SK-N-MC (cell line): ENCODE measurements around the gene SETD1A.

Source experiments
- EZH2 ChIP-seq: fragments of 200-600 bp; sonication (generic); IDR thresholded peaks from one replicate; pipeline ENCODE4 v1.6.1; 2017; ENCODE audit warnings: antibody characterized with exemption
- FOXP2 ChIP-seq: optimal IDR thresholded peaks from 2 replicates; pipeline ENCODE3; 2011; ENCODE audit warnings: mild to moderate bottlenecking, moderate library complexity; ENCODE audit not compliant: insufficient read depth; ENCODE audit errors: extremely low read length, control extremely low read depth
- POLR2AphosphoS5 ChIP-seq: IDR thresholded peaks from 2 replicates; pipeline ENCODE4 v1.6.1; 2012; ENCODE audit warnings: mild to moderate bottlenecking, low read depth, low read length, borderline replicate concordance

DNA sequence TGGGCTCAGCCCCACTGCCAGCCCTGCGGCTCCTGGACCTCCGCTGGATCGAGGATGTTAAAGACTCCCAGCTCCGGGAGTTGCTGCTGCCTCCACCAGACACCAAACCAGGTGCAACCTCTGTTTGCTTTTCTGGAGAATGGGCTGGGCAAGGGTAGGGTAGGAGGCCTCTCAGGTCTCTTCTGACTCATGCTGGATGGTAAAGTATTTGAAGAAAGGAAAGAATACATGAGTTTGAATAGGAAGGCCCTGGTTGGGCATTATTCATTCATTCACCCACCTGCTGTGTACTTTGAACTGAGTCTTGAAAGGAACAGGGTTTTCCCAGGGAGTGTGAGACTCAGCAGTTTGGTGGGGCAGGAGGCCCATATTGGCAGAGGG, 15.1 kb upstream of the SETD1A start:
- TF ChIP-seq EZH2 (no peak), POLR2AphosphoS5 (no peak), FOXP2 (no peak)
